GM12878 (cell line): ENCODE measurements around the gene OR2B6.

ENCODE experiments used
- ASH2L ChIP-seq: fragments of 300-600, 200-600 bp; sonication (generic); IDR thresholded peaks from 2 replicates; pipeline ENCODE4 v1.6.1; 2017; ENCODE audit warnings: low read depth, mild to moderate bottlenecking, borderline replicate concordance
- CTCF ChIP-seq, 3 experiments: IDR thresholded peaks in 2 of 3; conservative IDR thresholded peaks in 1 of 3; 2 replicates each; pipeline ENCODE4 v1.5.1; 2011; ENCODE audit warnings: low read depth in 3 of 3, low read length in 3 of 3, mild to moderate bottlenecking in 3 of 3, control low read depth in 2 of 3, moderate library complexity in 2 of 3, inconsistent platforms in 1 of 3, mixed read lengths in 1 of 3; ENCODE audit not compliant: control insufficient read depth in 2 of 3, insufficient read depth in 1 of 3; ENCODE audit errors: extremely low read depth in 1 of 3
- ELK1 ChIP-seq: IDR thresholded peaks from 2 replicates; pipeline ENCODE4 v1.6.1; 2012; ENCODE audit warnings: low read depth, low read length, improper control_type of control experiment
- SREBF2 ChIP-seq: IDR thresholded peaks from 2 replicates; pipeline ENCODE4 v1.6.1; 2012; ENCODE audit warnings: mild to moderate bottlenecking, low read length
- ZNF24 ChIP-seq: fragments of 450-650 bp; IDR thresholded peaks from 2 replicates; pipeline ENCODE4 v1.6.1; 2017; ENCODE audit warnings: antibody characterized with exemption, mild to moderate bottlenecking

GRCh38 chr6:28005975-28006374 lies 48.9 kb downstream of the OR2B6 start:
- TF ChIP-seq ELK1 (no peak), SREBF2 (no peak), ASH2L (no peak), ZNF24 (no peak), CTCF (IDR thresholded peaks at IDR 0.05 in 2 of 3, conservative IDR thresholded peaks at IDR 0.05 in 1 of 3; ENCODE audit: control insufficient read depth in 2 of 3, extremely low read depth in 1 of 3, insufficient read depth in 1 of 3, low read depth in 3 of 3, low read length in 3 of 3) (no peak)
